GM21367 (cell line): ENCODE results near the gene PLIN3.
"Not testable (repeated sequence)": the region's sequence is repeated elsewhere in the genome, so short reads cannot be mapped to it uniquely, and the experiment has no call there.

Experiments
- ATAC-seq: cut with Tn5 transposase; IDR thresholded peaks from one replicate; pipeline ENCODE4 v1.9.1; 2021; ENCODE audit not compliant: unreplicated experiment

Gene PLIN3

DNA sequence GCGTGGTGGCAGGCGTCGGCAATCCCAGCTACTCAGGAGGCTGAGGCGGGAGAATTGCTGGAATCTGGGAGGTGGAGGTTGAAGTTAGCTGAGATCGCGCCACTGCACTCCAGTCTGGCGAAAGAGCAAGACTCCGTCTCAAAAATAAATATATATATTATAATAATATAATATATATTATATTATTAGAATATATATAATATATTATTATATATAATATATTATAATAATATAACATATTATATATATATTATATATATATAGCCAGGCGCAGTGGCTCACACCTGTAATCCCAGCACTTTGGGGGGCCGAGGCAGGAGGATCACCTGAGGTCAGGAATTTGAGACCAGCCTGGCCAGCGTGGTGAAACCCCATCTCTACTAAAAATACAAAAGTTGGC, 25.5 kb upstream of the PLIN3 start:
- not testable (repeated sequence) for ATAC-seq

DNA sequence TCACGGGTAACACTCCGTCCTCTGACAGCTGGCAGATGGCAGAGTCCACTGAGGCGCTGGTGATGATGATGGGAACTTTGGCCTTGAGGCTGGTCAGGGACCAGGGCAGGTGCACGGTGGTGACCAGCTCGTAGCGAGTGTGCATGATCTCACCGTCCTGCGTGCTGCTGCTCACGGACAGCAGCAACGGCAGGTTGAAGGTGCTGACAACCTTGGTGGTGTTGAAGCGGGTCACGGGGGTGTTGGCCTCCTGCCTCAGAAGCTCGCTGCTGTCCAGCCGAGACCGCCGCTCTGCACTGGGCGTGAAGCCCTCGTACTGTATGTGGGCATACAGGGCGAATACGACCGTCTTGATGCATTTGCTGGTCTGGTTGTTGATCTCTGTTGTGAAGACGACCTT, 23.6 kb upstream of the PLIN3 start:
- ATAC-seq = no peak

DNA sequence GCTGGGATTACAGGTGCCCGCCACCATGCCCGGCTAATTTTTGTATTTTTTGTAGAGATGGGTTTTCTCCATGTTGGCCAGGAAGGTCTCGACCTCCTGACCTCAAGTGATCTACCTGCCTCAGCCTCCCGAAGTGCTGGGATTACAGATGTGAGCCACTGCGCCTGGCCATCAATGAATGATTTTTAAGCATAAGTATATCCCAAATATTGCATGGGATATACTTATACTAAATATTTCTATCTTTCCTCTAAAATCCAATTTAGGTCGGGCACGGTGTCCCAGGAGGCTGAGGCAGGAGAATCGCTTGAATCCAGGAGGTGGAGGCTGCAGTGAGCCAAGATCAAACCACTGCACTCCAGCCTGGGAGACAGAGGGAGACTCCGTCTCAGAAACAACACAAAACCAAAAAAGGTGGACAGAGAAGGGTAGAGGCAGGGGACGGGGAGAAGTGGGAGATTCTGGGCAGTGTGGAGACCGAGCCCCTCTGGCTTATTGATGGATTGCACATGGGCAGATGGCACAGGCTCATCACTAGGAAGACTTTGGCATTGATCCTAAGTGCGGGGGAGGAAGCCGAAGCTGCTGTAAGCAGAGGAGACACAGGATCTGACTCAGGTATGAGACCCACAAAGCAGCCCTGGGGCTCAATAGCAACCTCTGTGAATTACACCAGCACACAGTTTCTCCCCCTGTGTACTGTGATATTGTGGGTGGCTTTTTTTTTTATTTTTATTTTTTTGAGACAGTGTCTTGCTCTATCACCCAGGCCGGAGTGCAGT, 21.8 kb upstream of the PLIN3 start:
- no peak for ATAC-seq

DNA sequence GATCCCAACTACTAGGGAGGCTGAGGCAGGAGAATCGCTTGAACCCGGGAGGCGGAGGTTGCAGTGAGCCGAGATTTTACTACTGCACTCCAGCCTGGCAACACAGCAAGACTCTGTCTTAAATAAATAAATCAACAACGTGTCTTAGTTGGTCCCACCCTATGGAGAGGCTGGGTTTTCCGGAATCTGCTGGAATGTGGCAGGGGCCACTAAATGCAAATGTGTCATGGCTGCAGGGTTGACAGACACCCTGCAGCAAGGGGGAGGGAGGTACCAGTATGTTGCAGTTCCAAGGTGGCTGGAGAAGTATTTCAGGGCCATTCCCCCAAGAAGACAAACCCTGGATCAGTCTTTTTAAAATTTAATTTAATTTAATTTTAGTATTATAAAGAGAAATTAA, 20.3 kb upstream of the PLIN3 start:
- ATAC-seq = not testable (repeated sequence)

DNA sequence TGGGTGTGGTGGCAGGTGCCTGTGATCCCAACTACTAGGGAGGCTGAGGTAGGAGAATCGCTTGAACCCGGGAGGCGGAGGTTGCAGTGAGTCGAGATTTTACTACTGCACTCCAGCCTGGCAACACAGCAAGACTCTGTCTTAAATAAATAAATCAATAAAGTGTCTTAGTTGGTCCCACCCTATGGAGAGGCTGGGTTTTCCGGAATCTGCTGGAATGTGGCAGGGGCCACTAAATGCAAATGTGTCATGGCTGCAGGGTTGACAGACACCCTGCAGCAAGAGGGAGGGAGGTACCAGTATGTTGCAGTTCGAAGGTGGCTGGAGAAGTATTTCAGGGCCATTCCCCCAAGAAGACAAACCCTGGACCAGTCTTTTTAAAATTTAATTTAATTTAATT, 17.5 kb upstream of the PLIN3 start:
- not testable (repeated sequence) for ATAC-seq

DNA sequence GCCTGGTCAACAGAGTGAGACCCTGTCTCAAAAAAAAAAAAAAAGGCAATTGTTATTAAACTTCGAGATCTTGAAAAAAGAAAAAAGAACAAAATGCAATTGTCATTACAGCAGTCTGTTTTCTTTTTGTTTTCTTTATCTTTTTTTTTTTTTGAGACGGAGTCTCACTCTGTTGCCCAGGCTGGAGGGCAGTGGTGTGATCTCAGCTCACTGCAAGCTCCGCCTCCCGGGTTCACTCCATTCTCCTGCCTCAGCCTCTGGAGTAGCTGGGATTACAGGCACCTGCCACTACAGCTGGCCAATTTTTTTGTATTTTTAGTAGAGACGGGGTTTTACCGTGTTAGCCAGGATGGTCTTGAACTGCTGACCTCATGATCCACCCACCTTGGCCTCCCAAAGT, 15.4 kb upstream of the PLIN3 start:
- not testable (repeated sequence) for ATAC-seq

DNA sequence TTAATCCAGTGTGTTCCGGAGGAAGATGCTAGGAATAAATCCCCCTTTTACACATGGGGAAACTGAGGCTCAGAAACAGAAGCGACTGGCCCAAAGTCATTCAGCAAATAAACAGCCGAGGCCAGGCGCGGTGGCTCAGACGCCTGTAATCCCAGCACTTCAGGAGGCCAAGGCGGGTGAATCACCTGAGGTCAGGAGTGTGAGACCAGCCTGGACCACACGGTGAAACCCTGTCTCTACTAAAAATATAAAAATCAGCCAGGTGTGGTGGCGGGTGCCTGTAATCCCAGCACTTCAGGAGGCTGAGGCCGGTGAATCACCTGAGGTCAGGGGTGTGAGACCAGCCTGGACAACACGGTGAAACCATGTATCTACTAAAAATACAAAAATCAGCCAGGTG, 11.6 kb upstream of the PLIN3 start:
- no peak for ATAC-seq

DNA sequence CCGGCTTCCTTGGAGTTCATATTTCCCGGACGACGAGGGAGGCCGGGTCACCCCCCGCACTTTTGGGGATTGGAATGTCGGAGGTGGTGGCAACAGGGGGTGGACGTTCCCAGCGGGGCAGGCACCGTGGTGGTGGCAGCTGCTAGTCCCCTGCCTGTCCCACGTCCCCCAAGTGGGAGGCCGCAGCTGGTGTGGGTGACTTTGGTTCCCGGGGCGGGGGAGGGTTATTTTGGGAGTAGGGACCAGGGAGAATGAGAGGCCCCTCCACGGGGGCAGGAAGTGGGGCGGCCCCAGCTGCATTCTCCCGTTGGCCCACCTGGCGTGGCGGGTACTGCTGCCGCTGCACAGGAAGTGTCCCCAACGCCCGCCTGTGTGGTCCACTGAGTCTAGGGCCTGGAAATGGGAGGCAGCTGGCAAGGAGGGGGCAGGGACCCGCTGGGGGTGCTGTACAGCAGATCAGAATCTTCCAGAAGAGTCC, 11.1 kb upstream of the PLIN3 start:
- ATAC-seq = no peak

DNA sequence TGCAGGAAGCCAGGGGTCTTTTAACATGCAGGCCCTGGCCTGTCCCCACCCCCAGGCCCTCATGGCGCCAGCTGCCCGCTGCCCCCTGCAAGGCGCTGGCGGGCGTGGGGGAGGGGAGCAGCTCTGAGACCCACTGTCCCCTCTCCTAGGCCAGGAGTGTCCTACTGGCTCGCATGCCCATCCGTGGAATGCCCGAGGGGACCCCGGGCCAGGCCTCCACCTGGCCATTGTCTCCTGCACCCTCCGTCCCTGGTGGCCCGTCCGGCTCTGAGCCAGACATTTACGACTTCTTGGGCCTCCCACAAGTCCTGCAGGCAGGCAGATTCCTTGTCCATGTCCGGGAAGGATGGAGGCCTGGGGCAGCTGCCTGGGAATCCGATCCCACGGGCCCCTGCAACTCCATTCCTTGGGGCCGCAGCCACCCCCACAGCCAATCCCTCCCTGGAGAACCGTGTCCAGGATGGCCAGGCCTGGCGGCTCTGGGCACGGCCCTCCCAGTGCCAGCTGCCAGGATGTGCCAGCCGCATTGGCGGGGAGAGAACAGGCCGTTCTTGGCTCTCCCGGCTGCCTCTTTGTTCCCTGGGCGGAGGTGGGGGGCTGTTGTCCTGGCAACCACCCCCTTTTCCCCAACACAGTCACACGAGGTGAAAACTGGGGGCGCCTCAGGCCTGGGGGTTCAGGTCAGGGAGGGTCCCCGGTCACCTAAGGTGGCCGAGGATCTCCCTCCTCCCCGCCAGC, 10.5 kb upstream of the PLIN3 start:
- no peak for ATAC-seq

DNA sequence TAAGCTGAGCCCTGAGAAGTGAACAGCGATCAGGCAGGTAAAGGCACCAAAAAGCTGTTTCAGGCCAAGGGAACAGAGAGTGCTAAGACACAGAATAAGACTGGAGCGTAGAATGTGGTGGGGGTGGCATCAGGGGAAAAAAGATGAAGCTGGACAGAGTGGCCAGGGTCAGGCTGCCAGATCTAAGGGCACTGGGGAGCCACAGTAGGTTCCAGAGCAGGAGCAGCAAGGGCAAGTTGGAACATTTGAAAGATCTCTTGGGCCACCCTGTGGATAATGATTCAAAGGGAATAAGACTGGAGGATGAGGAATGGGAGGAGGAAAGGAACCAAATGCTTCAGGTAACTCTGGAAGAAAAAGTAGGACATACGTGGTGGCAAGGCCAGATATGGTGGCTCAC, 6.5 kb upstream of the PLIN3 start:
- ATAC-seq = no peak

DNA sequence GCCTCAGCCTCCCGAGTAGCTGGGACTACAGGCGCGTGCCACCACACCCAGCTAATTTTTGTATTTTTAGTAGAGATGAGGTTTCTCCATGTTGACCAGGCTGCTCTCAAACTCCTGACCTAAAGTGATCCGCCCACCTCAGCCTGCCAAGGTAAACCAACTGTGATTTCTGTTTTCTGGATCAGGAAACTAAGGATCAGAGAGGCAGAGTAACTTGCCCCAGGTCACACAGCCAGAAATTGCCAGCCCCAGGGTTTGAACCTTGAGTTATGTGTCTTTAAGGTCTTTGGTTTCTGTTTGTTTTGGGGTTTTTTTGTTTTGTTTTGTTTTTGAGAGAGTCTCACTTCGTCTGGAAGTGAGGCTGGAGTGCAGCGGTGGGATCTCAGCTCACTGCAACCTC, 4.2 kb upstream of the PLIN3 start:
- ATAC-seq = no peak

DNA sequence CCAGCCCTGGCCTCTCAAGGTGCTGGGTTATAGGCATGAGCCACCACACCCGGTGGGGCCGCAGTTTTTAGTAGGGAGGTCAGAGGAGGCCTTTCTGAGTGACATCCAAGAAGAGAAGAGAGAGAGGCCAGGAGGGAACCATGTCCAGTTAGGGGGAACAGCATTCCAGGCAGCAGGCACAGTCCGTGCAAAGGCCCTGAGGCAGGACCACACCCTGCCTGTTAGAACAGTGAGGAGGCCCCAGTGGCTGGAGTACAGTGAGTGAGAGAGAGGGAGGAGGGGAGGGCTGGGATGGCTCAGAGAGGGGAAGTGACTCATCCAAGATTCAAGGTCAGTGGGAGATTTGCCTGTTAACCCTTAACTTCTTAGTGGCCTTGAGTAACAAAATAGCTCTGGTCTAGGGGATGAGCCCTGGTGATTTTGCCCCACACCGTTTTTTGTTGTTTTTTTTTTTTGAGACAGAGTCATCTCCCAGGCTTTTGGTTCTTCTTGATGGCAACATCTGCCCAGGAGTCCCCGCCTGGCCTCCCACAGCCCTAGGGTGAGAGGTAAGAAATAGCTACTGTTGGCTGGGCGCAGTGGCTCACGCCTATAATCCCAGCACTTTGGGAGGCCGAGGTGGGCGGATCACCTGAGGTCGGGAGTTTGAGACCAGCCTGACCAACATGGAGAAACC, 2.7 kb upstream of the PLIN3 start:
- no peak for ATAC-seq

DNA sequence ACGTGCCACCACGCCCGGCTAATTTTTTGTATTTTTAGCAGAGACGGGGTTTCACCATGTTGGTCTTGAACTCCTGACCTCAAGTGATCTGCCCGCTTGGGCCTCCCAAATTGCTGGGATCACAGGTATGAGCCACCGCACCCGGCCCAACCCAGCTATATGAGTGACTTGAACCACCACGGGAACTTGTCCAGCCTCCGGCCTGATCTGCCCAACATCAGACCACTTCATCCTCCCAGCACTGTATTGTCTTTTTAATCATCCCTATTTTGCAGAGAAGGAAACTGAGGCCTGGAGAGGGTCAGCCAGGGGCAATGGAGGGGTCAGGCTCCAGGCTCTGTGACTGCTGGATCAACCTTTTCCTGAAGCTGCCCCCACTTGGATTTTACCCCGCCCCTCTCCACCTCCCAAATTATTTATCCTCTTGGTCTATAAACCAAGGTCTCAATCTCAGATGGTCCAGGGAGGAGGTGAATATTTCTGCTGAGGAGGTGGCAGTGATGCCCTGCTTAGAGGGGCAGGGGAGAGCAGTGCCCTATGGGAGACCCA, 893 bp upstream of the PLIN3 start:
- ATAC-seq = no peak

DNA sequence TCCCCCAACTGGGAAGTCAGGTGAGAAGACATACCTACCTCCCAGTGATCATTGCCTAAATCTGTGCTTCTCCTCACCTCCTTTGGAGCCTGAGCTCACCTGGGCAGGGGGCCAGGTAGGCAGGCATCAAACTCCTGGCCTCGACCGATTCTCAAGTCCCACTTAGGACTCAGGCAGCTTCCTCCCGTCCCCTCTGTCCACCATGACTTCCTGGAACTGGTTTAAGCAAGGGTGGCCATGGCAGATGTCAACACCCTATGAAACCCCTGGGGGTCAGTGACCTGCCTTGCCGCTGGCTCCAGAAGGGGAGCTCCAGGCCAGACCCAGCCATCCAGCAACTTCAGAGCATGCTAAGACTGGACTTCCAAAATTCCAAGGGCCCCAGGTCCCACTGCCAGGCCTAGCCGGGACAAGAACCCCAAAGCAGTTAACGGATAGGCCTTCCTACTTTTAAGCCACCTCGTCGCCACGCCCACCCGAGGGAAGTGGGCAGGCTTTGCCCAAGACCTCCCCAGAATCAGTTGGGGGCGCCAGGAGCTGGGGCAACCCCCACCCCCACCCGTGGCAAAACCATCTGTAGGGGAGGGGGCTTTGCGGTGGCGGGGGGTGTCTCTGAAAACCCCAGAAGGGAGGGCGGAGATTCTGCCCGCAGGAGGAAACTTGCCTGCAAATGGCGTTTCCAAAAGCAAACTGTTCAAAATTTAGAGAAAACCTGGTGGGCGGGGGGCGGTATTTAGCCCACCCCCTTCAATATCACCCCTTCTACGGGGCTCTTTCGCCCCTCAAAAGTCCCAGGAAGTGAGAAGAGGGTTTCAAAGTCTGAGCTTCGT, 657 bp downstream of the PLIN3 start:
- no peak for ATAC-seq

DNA sequence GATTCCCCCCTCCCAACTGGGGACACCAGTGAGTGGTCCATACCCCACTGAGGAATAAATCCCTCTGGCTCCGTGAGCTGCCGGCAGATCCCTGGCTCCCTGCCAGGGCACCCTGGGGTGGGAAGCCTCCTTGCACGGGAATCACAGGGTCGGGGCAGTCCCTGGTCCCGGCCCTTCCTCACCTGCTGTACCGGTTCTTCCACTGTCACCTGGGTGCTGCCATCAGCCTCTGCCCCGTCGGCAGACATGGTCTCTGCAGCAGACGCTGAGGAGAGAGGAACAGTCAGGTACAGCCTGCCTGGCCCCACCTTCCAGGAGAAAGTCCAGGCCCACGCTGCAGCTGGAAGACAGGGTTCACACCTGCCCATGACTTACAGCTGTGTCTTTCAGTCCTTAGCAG, 6.3 kb downstream of the PLIN3 start:
- ATAC-seq = no peak

DNA sequence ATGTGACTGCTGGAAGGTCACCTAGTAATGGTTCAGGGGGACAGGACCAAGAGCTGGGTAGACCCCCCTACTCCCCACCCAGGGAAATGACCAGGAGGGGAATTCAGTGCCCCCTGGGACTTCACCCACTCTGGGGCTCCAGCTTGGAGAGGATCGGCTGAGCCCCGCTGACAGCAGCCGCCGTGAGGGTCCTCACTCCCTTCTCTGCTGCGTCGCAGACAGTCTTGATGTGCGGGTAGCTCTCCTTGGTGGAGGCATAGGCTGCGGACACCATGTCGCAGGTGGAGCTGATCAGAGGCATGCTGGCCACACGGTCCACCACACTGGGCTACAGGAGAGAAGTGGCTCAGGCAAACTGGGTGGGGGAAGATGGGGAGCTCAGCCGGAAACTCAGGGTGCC, 7.8 kb downstream of the PLIN3 start:
- ATAC-seq = no peak

DNA sequence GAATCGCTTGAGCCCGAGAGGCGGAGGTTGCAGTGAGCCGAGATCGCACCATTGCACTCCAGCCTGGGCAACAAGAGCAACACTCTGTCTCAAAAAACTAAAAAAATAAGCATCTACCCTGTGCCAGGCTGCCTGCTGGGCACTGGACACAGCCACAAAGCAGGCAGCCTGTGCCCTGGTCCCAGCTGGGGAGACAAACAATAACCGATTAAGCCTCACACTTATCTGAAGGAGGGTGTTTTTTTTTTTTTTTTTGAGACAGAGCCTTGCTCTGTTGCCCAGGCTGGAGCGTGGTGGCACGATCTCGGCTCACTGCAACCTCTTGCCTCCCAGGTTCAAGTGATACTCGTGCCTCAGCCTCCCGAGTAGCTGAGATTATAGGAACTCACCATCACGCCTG, 11.0 kb downstream of the PLIN3 start:
- not testable (repeated sequence) for ATAC-seq

DNA sequence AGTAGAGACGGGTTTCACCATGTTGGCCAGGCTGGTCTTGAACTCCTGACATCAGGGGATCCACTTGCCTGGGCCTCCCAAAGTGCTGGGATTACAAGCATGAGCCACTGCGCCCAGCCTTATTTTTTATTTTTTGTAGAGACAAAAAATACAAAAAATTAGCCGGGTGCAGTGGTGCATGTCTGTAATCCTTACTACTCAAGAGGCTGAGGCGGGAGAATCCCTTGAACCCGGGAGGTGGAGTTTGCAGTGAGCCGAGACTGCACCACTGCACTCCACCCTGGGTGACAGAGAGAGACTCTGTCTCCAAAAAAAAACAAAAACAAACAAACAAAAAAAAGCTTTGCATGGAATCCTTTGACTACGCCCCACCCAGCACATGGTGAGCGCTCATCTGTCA, 14.0 kb downstream of the PLIN3 start:
- not testable (repeated sequence) for ATAC-seq

DNA sequence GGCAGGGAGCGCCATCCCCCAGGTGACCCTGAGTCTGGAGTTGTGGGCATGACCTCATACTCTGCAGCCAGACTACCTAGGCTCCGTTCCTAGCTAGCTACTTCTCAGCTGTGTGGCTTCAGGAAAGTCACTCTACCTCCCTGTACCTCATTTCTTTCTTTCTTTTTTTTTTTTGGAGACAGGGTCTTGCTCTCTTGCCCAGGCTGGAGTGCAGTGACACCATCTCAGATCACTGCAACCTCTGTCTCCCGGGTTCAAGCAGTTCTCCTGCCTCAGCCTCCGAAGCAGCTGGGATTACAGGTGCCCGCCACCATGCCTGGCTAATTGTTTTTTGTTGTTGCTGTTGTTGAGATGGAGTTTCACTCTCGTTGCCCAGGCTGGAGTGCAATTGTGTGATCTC, 15.0 kb downstream of the PLIN3 start:
- no peak for ATAC-seq

DNA sequence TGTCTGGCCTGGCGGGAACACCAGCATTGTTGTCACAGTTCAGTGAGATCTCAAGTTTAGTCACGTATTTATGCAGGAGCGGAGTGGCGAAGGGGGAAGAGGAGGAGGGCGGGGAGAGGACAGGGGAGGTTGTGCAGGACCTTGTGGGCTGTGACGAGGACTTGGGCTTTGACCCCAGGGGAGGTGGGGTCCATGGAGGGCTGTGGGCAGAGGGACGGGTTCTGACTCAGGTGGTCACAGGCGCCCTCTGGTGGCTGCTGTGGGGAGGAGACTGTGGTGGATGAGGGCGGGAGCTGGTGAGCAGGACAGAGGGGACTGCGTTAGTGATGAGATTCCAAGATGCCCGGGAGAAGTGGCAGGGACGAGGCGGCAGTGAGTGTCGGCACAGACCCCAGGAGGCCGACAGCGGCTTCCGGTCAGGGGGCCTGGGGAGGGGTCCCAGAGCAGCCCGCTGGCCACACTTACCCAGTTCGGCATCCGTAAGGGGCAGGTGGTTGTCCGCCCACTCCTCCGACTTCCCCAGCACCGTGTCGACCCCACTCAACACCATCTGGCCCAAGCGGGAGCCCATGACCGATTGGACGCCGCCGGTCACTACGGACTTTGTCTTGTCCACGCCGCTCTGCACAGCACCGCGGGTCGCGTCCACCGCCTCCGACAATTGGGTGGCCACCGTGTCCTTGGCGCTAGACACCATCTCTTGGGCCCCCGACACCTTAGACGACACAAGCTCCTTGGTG, 15.7 kb downstream of the PLIN3 start:
- no peak for ATAC-seq
